Measurements from ENCODE around the gene TMPRSS9. TPM values are rescaled to one million over a fixed set of nuclear protein-coding genes. Genes with fewer than 3 reads are reported as not detected.

TMPRSS9 gene
- total RNA-seq, 1 donor from 2014 or later = not detected

- Mint-ChIP-seq H3K4me1 (ENCODE audit: low read depth) (peaks cover 8% of the 10 kb centered on the region), H3K4me3 (ENCODE audit: low read depth) (peak overlapping the region; percentile 90), H3K9me3 (ENCODE audit: low read depth) (no peaks in the 10 kb centered on the region), H3K36me3 (ENCODE audit: insufficient read depth) (peaks cover 2% of the 10 kb centered on the region), H3K27ac (peak overlapping the region; percentile 73), H3K27me3 (no peaks in the 10 kb centered on the region)
- no peak for TF ChIP-seq CTCF (IDR thresholded peaks at IDR 0.05; ENCODE audit: unreplicated experiment)
- no peak for DNase-seq (ENCODE audit: low spot score, unreplicated experiment)
These were observed 65.8 kb downstream of the TMPRSS9 start for GRCh38 chr19:2425622-2426581.

- TF ChIP-seq CTCF (IDR thresholded peaks at IDR 0.05; ENCODE audit: unreplicated experiment) = no peak
- peaks cover 4% of the 10 kb centered on the region for H3K36me3 Mint-ChIP-seq (ENCODE audit: insufficient read depth)
- H3K9me3 Mint-ChIP-seq (ENCODE audit: low read depth) = no peaks in the 10 kb centered on the region
- no peaks in the 10 kb centered on the region for H3K27me3 Mint-ChIP-seq
- H3K27ac Mint-ChIP-seq = peak overlapping the region; percentile 98
- peaks cover 8% of the 10 kb centered on the region for H3K4me1 Mint-ChIP-seq (ENCODE audit: low read depth)
- peak; percentile 35 for DNase-seq (ENCODE audit: low spot score, unreplicated experiment)
- peak overlapping the region; percentile 90 for H3K4me3 Mint-ChIP-seq (ENCODE audit: low read depth)
These were observed 66.8 kb downstream of the TMPRSS9 start for GRCh38 chr19:2426611-2427428.

GRCh38 chr19:2427429-2428320 lies 67.6 kb downstream of the TMPRSS9 start, which contains the start of gene TIMM13:
TSS of gene TIMM13 (minus strand) at chr19:2427586. CDS start at chr19:2427533, 53 bp downstream.
- no peak for TF ChIP-seq CTCF (IDR thresholded peaks at IDR 0.05; ENCODE audit: unreplicated experiment)
- peak within 1 kb of the TSS; percentile 90 for H3K4me3 Mint-ChIP-seq (ENCODE audit: low read depth)

GRCh38 chr19:2428321-2428690 lies 68.2 kb downstream of the TMPRSS9 start:
- Mint-ChIP-seq H3K4me1 (ENCODE audit: low read depth) (peaks cover 8% of the 10 kb centered on the region), H3K9me3 (ENCODE audit: low read depth) (no peaks in the 10 kb centered on the region), H3K36me3 (ENCODE audit: insufficient read depth) (peaks cover 4% of the 10 kb centered on the region), H3K27me3 (no peaks in the 10 kb centered on the region), H3K27ac (peak overlapping the region; percentile 98), H3K4me3 (ENCODE audit: low read depth) (peak overlapping the region; percentile 90)
- no peak for DNase-seq (ENCODE audit: low spot score, unreplicated experiment)
- no peak for TF ChIP-seq CTCF (IDR thresholded peaks at IDR 0.05; ENCODE audit: unreplicated experiment)

More at GRCh38 chr19:2427429-2428320, 67.6 kb downstream of the TMPRSS9 start, which contains the start of gene TIMM13:
- peak; percentile 95 for DNase-seq (ENCODE audit: low spot score, unreplicated experiment)
- Mint-ChIP-seq H3K4me1 (ENCODE audit: low read depth) (peaks cover 8% of the 10 kb centered on the region), H3K36me3 (ENCODE audit: insufficient read depth) (peaks cover 4% of the 10 kb centered on the region), H3K27me3 (no peaks in the 10 kb centered on the region), H3K27ac (peak within 1 kb of the TSS; percentile 98), H3K9me3 (ENCODE audit: low read depth) (no peaks in the 10 kb centered on the region)
